Measurements from ENCODE around the gene CDK5. TPM values are rescaled to one million over a fixed set of nuclear protein-coding genes. Genes with fewer than 3 reads are reported as not detected.
A peak's percentile ranks its signal among the peaks of the same experiment; 100 is the strongest.

CDK5 gene
- total and polyA plus RNA-seq, 9 of the 15 experiments (the other 6 are each of a cell fraction or from before 2014, with no cell fraction given), result 3.2 to 38.0 (median 27.5) TPM

DNA sequence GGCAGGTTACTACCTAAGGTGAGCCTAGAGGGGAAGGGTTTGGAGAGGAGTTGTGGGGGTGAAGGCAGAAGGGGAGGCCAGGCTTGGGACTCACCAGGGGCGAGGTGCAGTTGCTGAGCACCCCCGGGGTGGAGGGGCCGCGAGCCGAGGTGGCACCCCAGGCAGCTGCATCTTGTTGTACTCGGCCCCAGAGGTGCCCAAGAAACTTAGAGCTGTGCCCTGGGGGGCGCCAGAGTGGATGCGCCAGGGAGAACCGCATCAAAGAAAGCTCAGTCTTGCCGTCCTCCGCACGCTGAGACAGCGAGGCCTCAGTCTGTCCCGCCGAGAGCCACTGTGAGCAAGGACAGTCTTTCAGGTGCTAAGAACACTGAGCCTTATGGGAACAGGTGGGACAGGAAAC, 40.8 kb downstream of the CDK5 start (continued):
- TF ChIP-seq, protein P1, sequence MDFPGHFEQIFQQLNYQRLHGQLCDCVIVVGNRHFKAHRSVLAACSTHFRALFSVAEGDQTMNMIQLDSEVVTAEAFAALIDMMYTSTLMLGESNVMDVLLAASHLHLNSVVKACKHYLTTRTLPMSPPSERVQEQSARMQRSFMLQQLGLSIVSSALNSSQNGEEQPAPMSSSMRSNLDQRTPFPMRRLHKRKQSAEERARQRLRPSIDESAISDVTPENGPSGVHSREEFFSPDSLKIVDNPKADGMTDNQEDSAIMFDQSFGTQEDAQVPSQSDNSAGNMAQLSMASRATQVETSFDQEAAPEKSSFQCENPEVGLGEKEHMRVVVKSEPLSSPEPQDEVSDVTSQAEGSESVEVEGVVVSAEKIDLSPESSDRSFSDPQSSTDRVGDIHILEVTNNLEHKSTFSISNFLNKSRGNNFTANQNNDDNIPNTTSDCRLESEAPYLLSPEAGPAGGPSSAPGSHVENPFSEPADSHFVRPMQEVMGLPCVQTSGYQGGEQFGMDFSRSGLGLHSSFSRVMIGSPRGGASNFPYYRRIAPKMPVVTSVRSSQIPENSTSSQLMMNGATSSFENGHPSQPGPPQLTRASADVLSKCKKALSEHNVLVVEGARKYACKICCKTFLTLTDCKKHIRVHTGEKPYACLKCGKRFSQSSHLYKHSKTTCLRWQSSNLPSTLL (IDR thresholded peaks at IDR 0.05), result no peak

DNA sequence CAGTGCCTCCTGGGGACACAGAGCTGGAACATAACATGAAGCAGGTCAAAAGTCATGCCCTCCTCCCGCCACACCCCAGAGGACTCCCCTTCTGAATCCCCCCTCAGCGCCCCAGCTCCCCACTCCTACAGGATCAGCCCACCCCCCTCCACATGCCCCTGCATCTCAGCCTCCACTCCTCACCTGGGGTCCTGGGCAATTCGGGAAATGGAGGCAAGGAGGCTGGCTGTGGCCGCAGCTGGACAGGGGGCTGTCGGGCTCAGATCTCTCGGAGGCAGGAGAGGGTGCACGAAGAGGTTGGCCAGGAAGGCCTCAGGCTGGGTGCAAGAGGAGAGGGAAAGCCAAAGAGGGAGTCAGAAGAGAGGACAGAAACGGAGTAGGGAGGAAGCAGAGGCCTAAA, 41.2 kb downstream of the CDK5 start:
- POLR2A ChIA-PET, result interaction anchor here (1.0 to 4.8 kb wide), 4 partner anchors 9 to 71 kb away, joined by 3 to 33 read pairs (median 6); partner anchors contain the start of gene ABCB8
- in situ Hi-C loops (cut with MboI), result no loop called here
- peak; percentile 43; the same call in 1 of the 2 replicates for TF ChIP-seq RBFOX2 (IDR thresholded peaks at IDR 0.05; ENCODE audit: low read depth, low read length)
- TF ChIP-seq ZNF717 (CRISPR knock-in tag; IDR thresholded peaks at IDR 0.05), result no peak
- TF ChIP-seq, protein P2, sequence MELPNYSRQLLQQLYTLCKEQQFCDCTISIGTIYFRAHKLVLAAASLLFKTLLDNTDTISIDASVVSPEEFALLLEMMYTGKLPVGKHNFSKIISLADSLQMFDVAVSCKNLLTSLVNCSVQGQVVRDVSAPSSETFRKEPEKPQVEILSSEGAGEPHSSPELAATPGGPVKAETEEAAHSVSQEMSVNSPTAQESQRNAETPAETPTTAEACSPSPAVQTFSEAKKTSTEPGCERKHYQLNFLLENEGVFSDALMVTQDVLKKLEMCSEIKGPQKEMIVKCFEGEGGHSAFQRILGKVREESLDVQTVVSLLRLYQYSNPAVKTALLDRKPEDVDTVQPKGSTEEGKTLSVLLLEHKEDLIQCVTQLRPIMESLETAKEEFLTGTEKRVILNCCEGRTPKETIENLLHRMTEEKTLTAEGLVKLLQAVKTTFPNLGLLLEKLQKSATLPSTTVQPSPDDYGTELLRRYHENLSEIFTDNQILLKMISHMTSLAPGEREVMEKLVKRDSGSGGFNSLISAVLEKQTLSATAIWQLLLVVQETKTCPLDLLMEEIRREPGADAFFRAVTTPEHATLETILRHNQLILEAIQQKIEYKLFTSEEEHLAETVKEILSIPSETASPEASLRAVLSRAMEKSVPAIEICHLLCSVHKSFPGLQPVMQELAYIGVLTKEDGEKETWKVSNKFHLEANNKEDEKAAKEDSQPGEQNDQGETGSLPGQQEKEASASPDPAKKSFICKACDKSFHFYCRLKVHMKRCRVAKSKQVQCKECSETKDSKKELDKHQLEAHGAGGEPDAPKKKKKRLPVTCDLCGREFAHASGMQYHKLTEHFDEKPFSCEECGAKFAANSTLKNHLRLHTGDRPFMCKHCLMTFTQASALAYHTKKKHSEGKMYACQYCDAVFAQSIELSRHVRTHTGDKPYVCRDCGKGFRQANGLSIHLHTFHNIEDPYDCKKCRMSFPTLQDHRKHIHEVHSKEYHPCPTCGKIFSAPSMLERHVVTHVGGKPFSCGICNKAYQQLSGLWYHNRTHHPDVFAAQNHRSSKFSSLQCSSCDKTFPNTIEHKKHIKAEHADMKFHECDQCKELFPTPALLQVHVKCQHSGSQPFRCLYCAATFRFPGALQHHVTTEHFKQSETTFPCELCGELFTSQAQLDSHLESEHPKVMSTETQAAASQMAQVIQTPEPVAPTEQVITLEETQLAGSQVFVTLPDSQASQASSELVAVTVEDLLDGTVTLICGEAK (IDR thresholded peaks at IDR 0.05), result no peak
- TF ChIP-seq, protein P2 (CRISPR knock-in tag; IDR thresholded peaks at IDR 0.05), result no peak
- peak; percentile 44; the same call in 1 of the 2 replicates for TF ChIP-seq SUPT5H (IDR thresholded peaks at IDR 0.05)
- TF ChIP-seq POLR2A (conservative IDR thresholded peaks at IDR 0.05), result peak; percentile 62; the same call in 1 of the 2 replicates

More for the DNA sequence above, 41.2 kb downstream of the CDK5 start:
- no peak for DNase-seq (ENCODE audit: extremely low read depth in 1 of 4, low spot score in 3 of 4)
- no peak overlapping the region for H3K27ac ChIP-seq (ENCODE audit: extremely low read depth, low read depth, low read length)
- peaks cover 17% of the 10 kb centered on the region for H3K79me2 ChIP-seq (ENCODE audit: control insufficient read depth, insufficient read depth, low read length)
- H4K20me1 ChIP-seq (replicated peaks; ENCODE audit: control insufficient read depth, insufficient read depth, low read length), result no peaks in the 10 kb centered on the region
- CTCF ChIA-PET (ENCODE audit: low intra/inter-chr PET ratio), result interaction anchor here (1.3 kb wide), 1 partner anchor 53 kb away, joined by 6 read pairs; no protein-coding TSS in a partner anchor
- H3K27me3 ChIP-seq (ENCODE audit: control insufficient read depth in 2 of 2, insufficient read depth in 2 of 2, low read length in 2 of 2), result no peaks in the 10 kb centered on the region; a peak in 1 of 5 replicates
- H3K9me1 ChIP-seq (ENCODE audit: control insufficient read depth, insufficient read depth, low read length), result no peaks in the 10 kb centered on the region
- no peaks in the 10 kb centered on the region for H3K9me3 ChIP-seq (replicated peaks; ENCODE audit: control insufficient read depth, insufficient read depth, low read depth, low read length)
- 74% methylated on average over 7 of the region's 8 CpGs for WGBS (ENCODE audit: insufficient coverage, low coverage, missing lambda C conversion rate)
- H3K36me3 ChIP-seq (ENCODE audit: control insufficient read depth, insufficient read depth, low read length), result peaks cover 40% of the 10 kb centered on the region; the same call in 2 of the 3 replicates
- FAIRE-seq, result no peak
- no peak overlapping the region for H2AFZ ChIP-seq (ENCODE audit: low read depth, low read length)
- intact Hi-C loops (cut with micrococcal nuclease), result loop anchor here (10.0 kb wide), 1 partner anchor 158 kb away; no protein-coding TSS in a partner anchor
- no peak for ATAC-seq
- peak overlapping the region in 1 of 2 experiments; percentile 93; a peak in 1 of 4 replicates for H3K9ac ChIP-seq (ENCODE audit: insufficient read depth in 1 of 2, low read depth in 2 of 2, low read length in 2 of 2)
- BruUV-seq (replicated peaks), result no TSS peak
- peaks cover 33 to 81% of the 10 kb centered on the region in 2 experiments for H3K4me1 ChIP-seq (replicated peaks in 1 of 2; ENCODE audit: control insufficient read depth in 2 of 2, insufficient read depth in 2 of 2, low read length in 2 of 2)
- H3K4me2 ChIP-seq (ENCODE audit: insufficient read depth, low read length), result no peak overlapping the region
- H3K4me3 ChIP-seq, result no peak overlapping the region

All from K562 (cell line).